OCI-LY1 (cell line): Measurements from ENCODE around the gene RAB3IP.

ENCODE experiments used
- CTCF ChIP-seq: fragments of 200-600 bp; sonication (generic), shearing (Covaris generic); IDR thresholded peaks from 2 replicates; pipeline ENCODE4 v1.5.1; 2017; ENCODE audit warnings: mild to moderate bottlenecking, antibody characterized with exemption, low read length, moderate library complexity, mixed read lengths
- EZH2 ChIP-seq: fragments of 200-600 bp; sonication (generic), shearing (Covaris generic); IDR thresholded peaks from 2 replicates; pipeline ENCODE4 v1.8.0; 2017; ENCODE audit warnings: borderline replicate concordance, mixed run types, mild to moderate bottlenecking, antibody characterized with exemption, low read length, moderate library complexity, mixed read lengths

DNA sequence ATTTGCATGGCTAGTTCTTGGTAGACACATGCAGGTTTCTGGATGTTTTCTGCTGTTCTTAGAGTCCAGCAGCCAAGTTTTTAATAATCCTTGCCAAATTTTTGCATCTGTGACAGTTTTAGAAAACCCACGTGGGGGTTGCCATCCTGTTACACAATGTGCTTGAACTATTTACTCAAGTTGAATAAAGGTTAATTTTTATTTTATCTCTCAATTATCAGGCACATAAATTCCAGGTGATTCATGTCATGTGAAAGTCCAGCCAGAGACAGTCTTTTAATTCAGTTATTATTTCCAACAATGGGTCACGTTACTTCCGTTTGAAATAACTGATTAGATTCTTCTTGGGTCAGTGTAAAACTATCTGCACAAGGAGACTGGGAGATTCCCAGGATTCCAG lies 102.1 kb downstream of the RAB3IP start:
- TF ChIP-seq CTCF (no peak), EZH2 (no peak)
